GM12892 (cell line): ENCODE measurements around the gene OR10A5.

ENCODE experiments used
- POLR2A ChIP-seq: IDR thresholded peaks from 2 replicates; pipeline ENCODE4 v1.6.1; 2011; ENCODE audit warnings: low read depth, low read length, control low read depth
- POLR2AphosphoS5 ChIP-seq: IDR thresholded peaks from 2 replicates; pipeline ENCODE4 v1.6.1; 2011; ENCODE audit warnings: low read depth, low read length, control low read depth
- TAF1 ChIP-seq: IDR thresholded peaks from 2 replicates; pipeline ENCODE4 v1.6.1; 2011; ENCODE audit warnings: low read depth, mild to moderate bottlenecking, control low read depth, low read length, borderline replicate concordance

DNA sequence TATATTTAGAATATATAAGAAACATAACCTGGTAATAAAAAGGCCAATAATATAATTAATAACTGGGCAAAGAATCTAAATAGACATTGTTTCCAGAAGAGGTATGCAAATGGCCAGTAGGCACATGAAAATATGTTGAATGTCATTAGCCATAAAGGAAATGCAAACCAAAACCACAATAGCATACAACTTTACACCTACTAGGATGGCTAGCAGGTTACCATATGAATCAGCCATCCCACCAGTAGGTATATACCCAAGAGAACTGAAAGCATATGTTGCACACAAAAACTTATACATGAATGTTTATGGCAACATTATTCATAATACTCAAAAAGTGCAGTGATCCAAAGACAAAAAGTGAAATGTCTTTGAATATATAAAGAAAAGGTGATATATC lies 49.5 kb downstream of the OR10A5 start:
- no peak for TF ChIP-seq POLR2A
- TF ChIP-seq POLR2AphosphoS5: no peak
- TF ChIP-seq TAF1: no peak
